HepG2 (cell line): ENCODE results near the gene NAA25. TPM values are rescaled to one million over a fixed set of nuclear protein-coding genes. Genes with fewer than 3 reads are reported as not detected.

Source experiments
- CTCF ChIP-seq: sonication (generic); formaldehyde crosslinking; IDR thresholded peaks from 2 replicates; pipeline ENCODE4 v1.5.0; 2020; ENCODE audit warnings: mild to moderate bottlenecking, missing genetic modification reagents, moderate library complexity
- ELF1 ChIP-seq: sonication (generic); formaldehyde crosslinking; IDR thresholded peaks from 2 replicates; pipeline ENCODE4 v1.4.0; 2020; ENCODE audit warnings: missing genetic modification reagents
- FOXA1 ChIP-seq, 2 experiments: fragments of 450-650 bp in 1 of 2; sonication (generic) in 1 of 2; formaldehyde crosslinking in 1 of 2; IDR thresholded peaks; 2 replicates each; pipeline versions ENCODE4 v1.4.0 to v1.6.1; 2016 to 2020; ENCODE audit warnings: missing genetic modification reagents in 1 of 2
- FOXK1 ChIP-seq: sonication (generic); formaldehyde crosslinking; IDR thresholded peaks from 2 replicates; pipeline ENCODE4 v1.4.0; 2020; ENCODE audit warnings: low read depth, missing genetic modification reagents, borderline replicate concordance
- KLF6 ChIP-seq: IDR thresholded peaks from 2 replicates; pipeline ENCODE4 v1.8.0; 2016; ENCODE audit warnings: missing biosample characterization, missing genetic modification reagents
- MLXIP ChIP-seq: sonication (generic); formaldehyde crosslinking; IDR thresholded peaks from 2 replicates; pipeline ENCODE4 v1.9.0; 2021; ENCODE audit warnings: missing genetic modification reagents, borderline replicate concordance
- MNT ChIP-seq: fragments of 450-650 bp; IDR thresholded peaks from 2 replicates; pipeline ENCODE4 v1.6.1; 2016
- NFRKB ChIP-seq: fragments of 450-650 bp; IDR thresholded peaks from 2 replicates; pipeline ENCODE4 v1.6.1; 2017
- NONO ChIP-seq, 2 experiments: fragments of 450-650 bp in 1 of 2; sonication (generic) in 1 of 2; formaldehyde crosslinking in 1 of 2; IDR thresholded peaks in 1 of 2; conservative IDR thresholded peaks in 1 of 2; 2 replicates each; pipeline versions ENCODE4 v1.6.1 to v1.8.0; 2017 to 2022; ENCODE audit warnings: mild to moderate bottlenecking in 1 of 2, missing genetic modification reagents in 1 of 2, moderate library complexity in 1 of 2
- RAD21 ChIP-seq: fragments of 450-650 bp; formaldehyde crosslinking; IDR thresholded peaks from 2 replicates; pipeline ENCODE4 v1.5.0; 2020; ENCODE audit warnings: mild to moderate bottlenecking
- RFX3 ChIP-seq: IDR thresholded peaks from 2 replicates; pipeline ENCODE4 v1.6.1; 2016; ENCODE audit warnings: missing biosample characterization, missing genetic modification reagents
- ZBTB2 ChIP-seq: sonication (generic); formaldehyde crosslinking; IDR thresholded peaks from 2 replicates; pipeline ENCODE4 v1.8.0; 2022; ENCODE audit warnings: low read depth, missing genetic modification reagents
- ZFP82 ChIP-seq: sonication (generic); formaldehyde crosslinking; IDR thresholded peaks from 2 replicates; pipeline ENCODE4 v1.5.1; 2020; ENCODE audit warnings: mild to moderate bottlenecking, missing genetic modification reagents, borderline replicate concordance
- ZMAT5 ChIP-seq: sonication (generic); formaldehyde crosslinking; IDR thresholded peaks from 2 replicates; pipeline ENCODE4 v1.5.0; 2020; ENCODE audit warnings: mild to moderate bottlenecking, low read depth, missing genetic modification reagents, borderline replicate concordance
- ZNF337 ChIP-seq: sonication (generic); formaldehyde crosslinking; IDR thresholded peaks from 2 replicates; pipeline ENCODE4 v1.5.1; 2020; ENCODE audit warnings: missing genetic modification reagents, low read depth, mild to moderate bottlenecking, borderline replicate concordance
- ZNF563 ChIP-seq: sonication (generic); formaldehyde crosslinking; IDR thresholded peaks from 2 replicates; pipeline ENCODE4 v1.8.0; 2022; ENCODE audit warnings: mild to moderate bottlenecking, moderate library complexity, missing genetic modification reagents
- ZNF598 ChIP-seq: sonication (generic); formaldehyde crosslinking; IDR thresholded peaks from 2 replicates; pipeline ENCODE4 v1.5.1; 2020; ENCODE audit warnings: mild to moderate bottlenecking, missing genetic modification reagents, borderline replicate concordance
- ZNF879 ChIP-seq: sonication (generic); formaldehyde crosslinking; IDR thresholded peaks from 2 replicates; pipeline ENCODE4 v1.8.1; 2023; ENCODE audit warnings: missing genetic modification reagents
- polyA plus RNA-seq, 8 experiments: library from polyadenylated mRNA; depleted of rRNA in 3 of 8; stranded (reverse) in 7 of 8; unstranded in 1 of 8; fragments of >200 nt; fragmentation: Illumina TruSeq in 4 of 8; extraction: Trizol in 4 of 8; gene quantifications; 2 replicates each; pipeline versions ENCODE4 v1.2.1 to v1.2.3, GENCODE V29; 2011 to 2016; ENCODE audit warnings: low read depth in 4 of 8, missing spikeins in 1 of 8, mixed read lengths in 1 of 8; ENCODE audit not compliant: insufficient read depth in 1 of 8
- total RNA-seq, 5 experiments: library from RNA; depleted of rRNA; stranded (reverse); fragments of >200 nt; fragmentation: Illumina TruSeq; extraction: Trizol; gene quantifications; 2 replicates each; pipeline ENCODE4 v1.2.3, GENCODE V29; 2016; ENCODE audit warnings: low read depth in 1 of 5

The NAA25 gene
- total and polyA plus RNA-seq, 2 of the 13 experiments (the other 11 are each of a cell fraction or from before 2014, with no cell fraction given) = 11.4 to 32.0 TPM

- no peak for TF ChIP-seq ZNF563 (CRISPR knock-in tag)
- TF ChIP-seq FOXA1 (IDR thresholded peaks at IDR 0.05) = no peak
- no peak for TF ChIP-seq FOXA1 (CRISPR knock-in tag; IDR thresholded peaks at IDR 0.05)
- no peak for TF ChIP-seq MNT
- no peak for TF ChIP-seq NFRKB
- no peak for TF ChIP-seq ZBTB2 (CRISPR knock-in tag)
- TF ChIP-seq RFX3 (CRISPR knock-in tag) = no peak
- TF ChIP-seq ZMAT5 (CRISPR knock-in tag) = no peak
- no peak for TF ChIP-seq MLXIP
- TF ChIP-seq ZFP82 (CRISPR knock-in tag) = no peak
- TF ChIP-seq ZNF598 = no peak
- no peak for TF ChIP-seq KLF6 (CRISPR knock-in tag)
- TF ChIP-seq RAD21 (CRISPR knock-in tag) = no peak
- TF ChIP-seq ZNF879 (CRISPR knock-in tag) = no peak
- no peak for TF ChIP-seq CTCF (CRISPR knock-in tag)
- TF ChIP-seq ELF1 (CRISPR knock-in tag) = peak; percentile 29; the same call in 1 of the 2 replicates
- no peak for TF ChIP-seq FOXK1
- TF ChIP-seq NONO (IDR thresholded peaks at IDR 0.05) = no peak
- TF ChIP-seq NONO (CRISPR knock-in tag; conservative IDR thresholded peaks at IDR 0.05) = no peak
- TF ChIP-seq ZNF337 (CRISPR knock-in tag) = no peak
These were observed 7.9 kb upstream of the NAA25 start (continued) for GRCh38 chr12:112116232-112117060.
